HFFc6 (cell line): Measurements from ENCODE around the gene FANCE. TPM values are rescaled to one million over a fixed set of nuclear protein-coding genes. Genes with fewer than 3 reads are reported as not detected.
A peak's percentile ranks its signal among the peaks of the same experiment; 100 is the strongest.

Experiments used
- DNase-seq: peaks from one replicate; pipeline ENCODE4 v3.0.0-alpha.2; 2018
- H3K27ac Mint-ChIP-seq: 2 replicates; pipeline ENCODE4 v1.8.0; 2020; ENCODE audit warnings: mild to moderate bottlenecking, mixed read lengths
- H3K27me3 Mint-ChIP-seq: 2 replicates; pipeline ENCODE4 v1.8.0; 2021; ENCODE audit warnings: mild to moderate bottlenecking, moderate library complexity, mixed read lengths; ENCODE audit not compliant: insufficient read depth
- H3K36me3 Mint-ChIP-seq: 2 replicates; pipeline ENCODE4 v1.8.0; 2021; ENCODE audit warnings: low read depth, mixed read lengths
- H3K4me1 Mint-ChIP-seq: 2 replicates; pipeline ENCODE4 v1.8.0; 2020; ENCODE audit warnings: low read depth, mixed read lengths
- H3K4me3 Mint-ChIP-seq: 2 replicates; pipeline ENCODE4 v1.8.0; 2020; ENCODE audit warnings: mild to moderate bottlenecking, moderate library complexity, mixed read lengths
- H3K9me3 Mint-ChIP-seq: 2 replicates; pipeline ENCODE4 v1.8.0; 2020; ENCODE audit warnings: mild to moderate bottlenecking, mixed read lengths
- CTCF ChIP-seq: fragments of 200-600 bp; sonication (generic); IDR thresholded peaks from 2 replicates; pipeline ENCODE4 v1.5.0; 2021; ENCODE audit warnings: antibody characterized with exemption, mild to moderate bottlenecking
- total RNA-seq, 6 experiments: library from RNA; stranded (reverse); fragmentation: NEBNext Ultra II Directional; extraction: Animal tissue kit (Norgen Biotek cat#: 25700); gene quantifications; 2 replicates in 1 of 6; 3 replicates in 5 of 6; pipeline ENCODE4 v1.2.3, GENCODE V29; 2021

Gene FANCE
- total RNA-seq, 6 experiments from 2014 or later: 7.2 to 10.7 (median 9.2) TPM

- H3K4me1 Mint-ChIP-seq: peaks cover 59% of the 10 kb centered on the region
- H3K36me3 Mint-ChIP-seq: no peaks in the 10 kb centered on the region
- H3K4me3 Mint-ChIP-seq: peak overlapping the region; percentile 92
- H3K9me3 Mint-ChIP-seq: no peaks in the 10 kb centered on the region
- no peak for TF ChIP-seq CTCF
- peak overlapping the region; percentile 86 for H3K27ac Mint-ChIP-seq
- H3K27me3 Mint-ChIP-seq: peaks cover 3% of the 10 kb centered on the region
- DNase-seq: no peak
These were observed 43.3 kb downstream of the FANCE start for GRCh38 chr6:35495258-35496035.

- peak overlapping the region; percentile 92 for H3K4me3 Mint-ChIP-seq
- TF ChIP-seq CTCF: no peak
- H3K27ac Mint-ChIP-seq: peak overlapping the region; percentile 86
- no peaks in the 10 kb centered on the region for H3K9me3 Mint-ChIP-seq
- H3K36me3 Mint-ChIP-seq: no peaks in the 10 kb centered on the region
- peaks cover 3% of the 10 kb centered on the region for H3K27me3 Mint-ChIP-seq
- H3K4me1 Mint-ChIP-seq: peaks cover 59% of the 10 kb centered on the region
- DNase-seq: no peak
These were observed 44.1 kb downstream of the FANCE start for GRCh38 chr6:35496036-35496840.

- peaks cover 3% of the 10 kb centered on the region for H3K27me3 Mint-ChIP-seq
- DNase-seq: peak; percentile 59
- H3K36me3 Mint-ChIP-seq: no peaks in the 10 kb centered on the region
- no peaks in the 10 kb centered on the region for H3K9me3 Mint-ChIP-seq
- TF ChIP-seq CTCF: no peak
- H3K4me1 Mint-ChIP-seq: peaks cover 53% of the 10 kb centered on the region
- peak within 1 kb of the TSS; percentile 92 for H3K4me3 Mint-ChIP-seq
- peak within 1 kb of the TSS; percentile 87 for H3K27ac Mint-ChIP-seq
These were observed 44.9 kb downstream of the FANCE start, which contains the start of gene TEAD3 for GRCh38 chr6:35496841-35497570. TEAD3 (minus strand) TSS chr6:35497079.

- peak; percentile 27 for DNase-seq
- peaks cover 48% of the 10 kb centered on the region for H3K4me1 Mint-ChIP-seq
- H3K27ac Mint-ChIP-seq: peak overlapping the region; percentile 87
- TF ChIP-seq CTCF: peak; percentile 37
- peaks cover 4% of the 10 kb centered on the region for H3K27me3 Mint-ChIP-seq
- H3K9me3 Mint-ChIP-seq: no peaks in the 10 kb centered on the region
- no peaks in the 10 kb centered on the region for H3K36me3 Mint-ChIP-seq
- H3K4me3 Mint-ChIP-seq: peak overlapping the region; percentile 83
These were observed 45.7 kb downstream of the FANCE start for GRCh38 chr6:35497571-35498421.
